Mesendoderm (in vitro differentiated cells): ENCODE data around the gene THAP6.
"Not testable (repeated sequence)": the region's sequence is repeated elsewhere in the genome, so short reads cannot be mapped to it uniquely, and the experiment has no call there.

Experiments used
- DNase-seq: peaks from one replicate; pipeline ENCODE4 v3.0.0; 2013
- H2AK5ac ChIP-seq: 2 replicates; pipeline ENCODE4 v1.6.1; 2013; ENCODE audit warnings: low read length, inconsistent platforms
- H2BK120ac ChIP-seq: 2 replicates; pipeline ENCODE4 v1.6.1; 2013; ENCODE audit warnings: low read depth, mild to moderate bottlenecking, low read length, moderate library complexity, mixed read lengths
- H2BK15ac ChIP-seq: replicated peaks from 2 replicates; pipeline ENCODE4 v1.6.1; 2013; ENCODE audit warnings: low read depth, mild to moderate bottlenecking, moderate library complexity
- H2BK5ac ChIP-seq: 2 replicates; pipeline ENCODE4 v1.6.1; 2013; ENCODE audit warnings: low read length, inconsistent platforms
- H3K18ac ChIP-seq: 2 replicates; pipeline ENCODE4 v1.6.1; 2013; ENCODE audit warnings: mild to moderate bottlenecking, low read length, mixed read lengths
- H3K23ac ChIP-seq: one replicate; pipeline ENCODE4 v1.6.1; 2013; ENCODE audit warnings: low read length
- H3K27ac ChIP-seq: 2 replicates; pipeline ENCODE4 v1.5.1; 2013; ENCODE audit warnings: low read depth, mild to moderate bottlenecking, inconsistent platforms, low read length, moderate library complexity
- H3K27me3 ChIP-seq: 2 replicates; pipeline ENCODE4 v1.6.1; 2013; ENCODE audit warnings: low read length, control low read depth, mild to moderate bottlenecking, inconsistent platforms; ENCODE audit not compliant: insufficient read depth, poor library complexity
- H3K36me3 ChIP-seq: 2 replicates; pipeline ENCODE4 v1.6.1; 2013; ENCODE audit warnings: low read length, inconsistent platforms; ENCODE audit not compliant: control insufficient read depth, insufficient read depth
- H3K4ac ChIP-seq: one replicate; pipeline ENCODE4 v1.6.1; 2013; ENCODE audit warnings: low read depth, mild to moderate bottlenecking, low read length, moderate library complexity
- H3K4me1 ChIP-seq: 2 replicates; pipeline ENCODE4 v1.6.1; 2013; ENCODE audit warnings: low read depth, low read length, inconsistent platforms; ENCODE audit not compliant: control insufficient read depth
- H3K4me2 ChIP-seq: 2 replicates; pipeline ENCODE4 v1.6.1; 2013; ENCODE audit warnings: low read length
- H3K4me3 ChIP-seq: 2 replicates; pipeline ENCODE4 v1.5.1; 2013; ENCODE audit warnings: mild to moderate bottlenecking, low read length
- H3K56ac ChIP-seq: one replicate; pipeline ENCODE4 v1.6.1; 2013; ENCODE audit warnings: low read length
- H3K79me1 ChIP-seq: 2 replicates; pipeline ENCODE4 v1.6.1; 2013; ENCODE audit warnings: low read length, inconsistent platforms
- H3K79me2 ChIP-seq: 2 replicates; pipeline ENCODE4 v1.6.1; 2013; ENCODE audit warnings: mild to moderate bottlenecking, low read length; ENCODE audit not compliant: control insufficient read depth, insufficient read depth
- H3K9ac ChIP-seq: 2 replicates; pipeline ENCODE4 v1.6.1; 2013; ENCODE audit warnings: low read length, inconsistent platforms
- H4K5ac ChIP-seq: one replicate; pipeline ENCODE4 v1.6.1; 2013; ENCODE audit warnings: low read length
- H4K8ac ChIP-seq: one replicate; pipeline ENCODE4 v1.6.1; 2013; ENCODE audit warnings: low read depth, mild to moderate bottlenecking, control low read depth, low read length, moderate library complexity
- WGBS: extraction: QIAGEN DNeasy Blood & Tissue Kit; methylation state at CpG from one replicate; pipeline ENCODE4 v1.1.7; 2013; ENCODE audit warnings: low lambda C conversion rate, missing lambda C conversion rate; ENCODE audit not compliant: insufficient coverage; ENCODE audit errors: extremely low coverage; 5-methylcytosine and 5-hydroxymethylcytosine counted together

The THAP6 gene

DNA sequence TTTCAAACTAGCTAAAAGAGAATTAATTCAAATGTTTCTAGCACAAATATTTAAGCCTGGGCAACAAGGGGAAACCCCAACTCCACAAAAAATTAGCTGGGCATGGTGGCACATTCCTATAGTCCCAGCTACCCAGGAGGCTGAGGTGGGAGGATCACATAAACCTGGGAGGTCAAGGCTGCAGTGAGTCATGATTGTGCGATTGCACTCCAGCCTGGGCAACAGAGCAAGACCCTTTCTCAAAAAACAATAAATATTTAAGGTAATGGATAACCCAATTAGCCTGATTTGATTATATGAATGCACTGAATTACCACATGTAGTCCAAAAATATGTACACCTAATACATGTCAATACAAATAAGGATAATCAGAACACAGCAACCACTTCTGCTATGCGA, 14.4 kb upstream of the THAP6 start:
- no peak overlapping the region for H2BK5ac ChIP-seq

DNA sequence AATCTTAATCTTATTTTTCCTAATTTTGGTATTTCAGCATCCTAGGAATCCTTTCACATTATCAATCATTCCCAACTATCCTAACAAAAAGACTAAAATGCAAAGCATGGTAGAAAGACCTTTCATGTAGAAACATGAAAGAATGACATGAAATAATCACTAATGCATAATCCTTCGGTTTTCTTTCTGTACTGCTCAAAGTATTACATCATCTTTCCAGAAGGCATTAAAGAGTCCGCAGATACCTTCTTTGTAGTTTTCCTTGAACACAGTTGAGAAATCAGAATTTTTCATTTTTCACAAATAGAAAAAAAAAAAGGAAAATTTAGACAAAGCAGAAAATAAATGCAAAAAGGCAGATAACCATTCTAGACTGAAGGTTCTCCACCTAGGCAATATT, 11.6 kb upstream of the THAP6 start:
- H2BK5ac ChIP-seq, result no peak overlapping the region
- no CpG with 5 or more reads among the region's 2 CpGs for WGBS
- no peak overlapping the region for H3K56ac ChIP-seq

More for the DNA sequence above, 14.4 kb upstream of the THAP6 start:
- Histone ChIP-seq H3K4me2 (no peak overlapping the region), H3K4me3 (no peak overlapping the region), H3K27me3 (no peaks in the 10 kb centered on the region), H3K4ac (no peak overlapping the region), H2BK120ac (no peak overlapping the region), H2BK15ac (no peak overlapping the region), H4K8ac (no peak overlapping the region), H2AK5ac (no peak overlapping the region), H3K36me3 (no peaks in the 10 kb centered on the region), H3K18ac (no peak overlapping the region), H3K56ac (no peak overlapping the region), H3K4me1 (no peaks in the 10 kb centered on the region), H3K23ac (no peak overlapping the region), H4K5ac (no peak overlapping the region), H3K79me2 (peaks cover 5% of the 10 kb centered on the region), H3K27ac (no peak overlapping the region), H3K9ac (no peak overlapping the region), H3K79me1 (peaks cover 8% of the 10 kb centered on the region)
- no CpG with 5 or more reads among the region's 2 CpGs for WGBS
- DNase-seq, result no peak

GRCh38 chr4:75505630-75506029, 8.6 kb upstream of the THAP6 start:
- no CpG with 5 or more reads among the region's 2 CpGs for WGBS
- no peak overlapping the region for H2BK15ac ChIP-seq
- no peak overlapping the region for H3K9ac ChIP-seq

More for the DNA sequence above, 11.6 kb upstream of the THAP6 start:
- Histone ChIP-seq H3K18ac (no peak overlapping the region), H3K23ac (no peak overlapping the region), H3K4ac (no peak overlapping the region), H3K27ac (no peak overlapping the region), H4K5ac (no peak overlapping the region), H2BK120ac (no peak overlapping the region), H4K8ac (no peak overlapping the region), H3K4me2 (no peak overlapping the region), H2BK15ac (no peak overlapping the region), H3K36me3 (no peaks in the 10 kb centered on the region), H2AK5ac (no peak overlapping the region), H3K79me2 (peaks cover 1% of the 10 kb centered on the region), H3K4me3 (no peak overlapping the region), H3K4me1 (no peaks in the 10 kb centered on the region), H3K79me1 (peaks cover 3% of the 10 kb centered on the region), H3K27me3 (no peaks in the 10 kb centered on the region), H3K9ac (no peak overlapping the region)
- DNase-seq, result no peak

DNA sequence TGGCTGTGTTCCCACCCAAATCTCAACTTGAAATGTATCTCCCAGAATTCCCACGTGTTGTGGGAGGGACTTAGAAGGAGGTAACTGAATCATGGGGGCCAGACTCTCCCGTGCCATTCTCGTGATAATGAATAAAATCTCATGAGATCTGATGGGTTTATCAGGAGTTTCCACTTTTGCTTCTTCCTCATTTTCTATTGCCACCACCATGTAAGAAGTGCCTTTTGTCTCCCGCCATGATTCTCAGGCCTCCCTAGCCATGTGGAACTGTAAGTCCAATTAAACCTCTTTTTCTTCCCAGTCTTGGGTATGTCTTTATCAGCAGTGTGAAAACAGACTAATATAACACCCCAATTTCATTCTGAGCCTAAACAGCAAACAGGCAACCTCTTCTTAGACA, 4.7 kb upstream of the THAP6 start:
- not testable (repeated sequence) for H3K18ac ChIP-seq, H2BK120ac ChIP-seq, H3K36me3 ChIP-seq, H3K79me1 ChIP-seq, H3K4me3 ChIP-seq, H2AK5ac ChIP-seq, H3K4ac ChIP-seq, H3K4me2 ChIP-seq, H3K23ac ChIP-seq, H3K27me3 ChIP-seq, H3K9ac ChIP-seq, H3K56ac ChIP-seq, H4K5ac ChIP-seq, H2BK15ac ChIP-seq, H4K8ac ChIP-seq, H3K4me1 ChIP-seq, H3K27ac ChIP-seq, H2BK5ac ChIP-seq
- WGBS, result no CpG with 5 or more reads among the region's 4 CpGs
- DNase-seq, result peak; percentile 17
- peaks cover 13% of the 10 kb centered on the region for H3K79me2 ChIP-seq

More at GRCh38 chr4:75505630-75506029, 8.6 kb upstream of the THAP6 start:
- no peak overlapping the region for H3K4ac ChIP-seq
- H3K36me3 ChIP-seq, result no peaks in the 10 kb centered on the region
- H3K23ac ChIP-seq, result no peak overlapping the region
- H3K56ac ChIP-seq, result no peak overlapping the region
- H4K8ac ChIP-seq, result no peak overlapping the region
- H4K5ac ChIP-seq, result no peak overlapping the region
- no peak overlapping the region for H3K4me3 ChIP-seq
- peaks cover 5% of the 10 kb centered on the region for H3K79me2 ChIP-seq
- H3K4me2 ChIP-seq, result no peak overlapping the region
- H3K4me1 ChIP-seq, result no peaks in the 10 kb centered on the region
- no peak for DNase-seq
- no peak overlapping the region for H2BK5ac ChIP-seq
- peaks cover 2% of the 10 kb centered on the region for H3K79me1 ChIP-seq
- H3K27me3 ChIP-seq, result no peaks in the 10 kb centered on the region
- H3K27ac ChIP-seq, result no peak overlapping the region
- H3K18ac ChIP-seq, result no peak overlapping the region
- no peak overlapping the region for H2BK120ac ChIP-seq
- no peak overlapping the region for H2AK5ac ChIP-seq

GRCh38 chr4:75511841-75512240, 2.4 kb upstream of the THAP6 start:
- peak; percentile 19 for DNase-seq
- no peak overlapping the region for H3K4me3 ChIP-seq
- WGBS, result no CpG with 5 or more reads among the region's 3 CpGs

More at GRCh38 chr4:75511841-75512240, 2.4 kb upstream of the THAP6 start:
- Histone ChIP-seq H3K27ac (no peak overlapping the region), H3K36me3 (no peaks in the 10 kb centered on the region), H3K9ac (no peak overlapping the region), H4K5ac (no peak overlapping the region), H3K79me1 (peaks cover 10% of the 10 kb centered on the region), H3K27me3 (no peaks in the 10 kb centered on the region), H2BK5ac (no peak overlapping the region), H4K8ac (no peak overlapping the region), H2BK15ac (no peak overlapping the region), H3K4ac (no peak overlapping the region), H3K4me2 (peak overlapping the region; percentile 2), H3K56ac (no peak overlapping the region), H2BK120ac (no peak overlapping the region), H3K79me2 (peaks cover 13% of the 10 kb centered on the region), H3K4me1 (peaks cover 9% of the 10 kb centered on the region), H2AK5ac (no peak overlapping the region), H3K18ac (no peak overlapping the region), H3K23ac (no peak overlapping the region)
